Suprapubic skin (tissue), 3 donors: Measurements from ENCODE around the gene CREB3.

Source experiments
- POLR2A ChIP-seq, 2 donors: fragments of 450-650 bp; IDR thresholded peaks; one replicate each; pipeline ENCODE4 v1.6.1; 2017; ENCODE audit warnings: antibody characterized with exemption in 2 of 2, mild to moderate bottlenecking in 2 of 2, moderate library complexity in 2 of 2
- TF ChIP-seq, protein P1 (sequence below), 2 donors: fragments of 200-600 bp in 1 of 2; fragments of 450-650 bp in 1 of 2; sonication (generic) in 1 of 2; IDR thresholded peaks; one replicate each; pipeline ENCODE4 v1.5.1; 2016 to 2019; ENCODE audit warnings: antibody characterized with exemption in 2 of 2, mild to moderate bottlenecking in 1 of 2, moderate library complexity in 1 of 2

DNA sequence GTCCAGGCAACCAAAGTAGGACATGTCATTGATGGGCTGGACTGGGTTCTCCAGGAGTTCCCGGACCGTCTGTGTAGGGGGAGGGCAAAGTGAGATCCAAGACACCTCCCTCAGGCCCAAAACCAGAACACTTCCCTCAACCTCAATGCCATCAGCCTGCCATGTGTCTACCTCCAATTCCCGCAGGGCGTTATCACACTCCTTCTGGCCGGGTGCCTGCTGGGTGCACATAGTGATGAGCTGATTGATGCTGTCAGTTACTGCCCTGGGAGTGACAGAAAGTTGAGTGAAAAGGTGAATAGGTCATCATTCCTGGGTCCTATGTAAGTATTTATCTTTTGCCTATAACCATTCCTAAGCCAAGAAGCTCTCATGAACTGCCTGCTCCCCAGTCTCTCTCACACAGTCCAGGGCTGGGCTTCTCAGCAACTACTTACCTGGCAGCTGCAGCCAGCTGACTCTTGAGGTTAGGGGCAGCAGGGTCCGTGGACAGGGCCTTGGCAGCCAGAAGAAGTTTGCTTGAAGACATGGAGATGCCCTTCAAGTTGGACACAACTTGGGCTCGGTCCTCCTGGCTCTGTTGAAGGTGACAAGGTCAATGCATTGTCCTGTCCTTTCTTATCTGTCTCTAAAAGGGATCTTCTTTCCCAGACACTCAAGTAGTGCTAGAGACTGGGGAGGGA is 21.5 kb upstream of the CREB3 start:
- no peak for TF ChIP-seq POLR2A (IDR thresholded peaks at IDR 0.05)
- TF ChIP-seq, protein P1, sequence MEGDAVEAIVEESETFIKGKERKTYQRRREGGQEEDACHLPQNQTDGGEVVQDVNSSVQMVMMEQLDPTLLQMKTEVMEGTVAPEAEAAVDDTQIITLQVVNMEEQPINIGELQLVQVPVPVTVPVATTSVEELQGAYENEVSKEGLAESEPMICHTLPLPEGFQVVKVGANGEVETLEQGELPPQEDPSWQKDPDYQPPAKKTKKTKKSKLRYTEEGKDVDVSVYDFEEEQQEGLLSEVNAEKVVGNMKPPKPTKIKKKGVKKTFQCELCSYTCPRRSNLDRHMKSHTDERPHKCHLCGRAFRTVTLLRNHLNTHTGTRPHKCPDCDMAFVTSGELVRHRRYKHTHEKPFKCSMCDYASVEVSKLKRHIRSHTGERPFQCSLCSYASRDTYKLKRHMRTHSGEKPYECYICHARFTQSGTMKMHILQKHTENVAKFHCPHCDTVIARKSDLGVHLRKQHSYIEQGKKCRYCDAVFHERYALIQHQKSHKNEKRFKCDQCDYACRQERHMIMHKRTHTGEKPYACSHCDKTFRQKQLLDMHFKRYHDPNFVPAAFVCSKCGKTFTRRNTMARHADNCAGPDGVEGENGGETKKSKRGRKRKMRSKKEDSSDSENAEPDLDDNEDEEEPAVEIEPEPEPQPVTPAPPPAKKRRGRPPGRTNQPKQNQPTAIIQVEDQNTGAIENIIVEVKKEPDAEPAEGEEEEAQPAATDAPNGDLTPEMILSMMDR (IDR thresholded peaks at IDR 0.05) = no peak
